ENCODE data around the gene SAMD14. TPM values are rescaled to one million over a fixed set of nuclear protein-coding genes. Genes with fewer than 3 reads are reported as not detected.

Gene SAMD14
- total RNA-seq, 6 donors from 2014 or later: 0.49 to 16.8 (median 5.6) TPM

DNA sequence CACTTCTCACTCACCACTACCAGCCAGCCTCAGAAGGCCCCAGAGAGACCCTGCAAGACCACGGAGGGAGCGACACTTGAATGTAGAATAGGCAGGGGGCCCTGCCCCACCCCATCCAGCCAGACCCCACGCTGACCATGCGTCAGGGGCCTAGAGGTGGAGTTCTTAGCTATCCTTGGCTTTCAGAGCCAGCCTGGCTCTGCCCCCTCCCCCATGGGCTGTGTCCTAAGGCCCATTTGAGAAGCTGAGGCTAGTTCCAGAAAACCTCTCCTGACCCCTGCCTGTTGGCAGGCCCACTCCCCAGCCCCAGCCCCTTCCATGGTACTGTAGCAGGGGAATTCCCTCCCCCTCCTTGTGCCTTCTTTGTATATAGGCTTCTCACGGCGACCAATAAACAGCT, 39.9 kb downstream of the SAMD14 start:
- 85 to 87% methylated on average over 5 to 6 of the region's 6 CpGs for WGBS, 2 donors
- ATAC-seq (ENCODE audit: low FRiP score in 2 of 2): no peak
- Histone ChIP-seq H3K27ac (no peak overlapping the region), H3K4me3 (no peak overlapping the region), H3K27me3 (no peaks in the 10 kb centered on the region), H3K36me3 (peaks cover 8 to 49% (median 37%) of the 10 kb centered on the region in 4 donors), H3K4me1 (peaks cover 0 to 4% (median 3%) of the 10 kb centered on the region in 4 donors), H3K9me3 (no peaks in the 10 kb centered on the region)
- no peak for DNase-seq
- TF ChIP-seq POLR2A (IDR thresholded peaks at IDR 0.05): no peak
- TF ChIP-seq, protein P1, sequence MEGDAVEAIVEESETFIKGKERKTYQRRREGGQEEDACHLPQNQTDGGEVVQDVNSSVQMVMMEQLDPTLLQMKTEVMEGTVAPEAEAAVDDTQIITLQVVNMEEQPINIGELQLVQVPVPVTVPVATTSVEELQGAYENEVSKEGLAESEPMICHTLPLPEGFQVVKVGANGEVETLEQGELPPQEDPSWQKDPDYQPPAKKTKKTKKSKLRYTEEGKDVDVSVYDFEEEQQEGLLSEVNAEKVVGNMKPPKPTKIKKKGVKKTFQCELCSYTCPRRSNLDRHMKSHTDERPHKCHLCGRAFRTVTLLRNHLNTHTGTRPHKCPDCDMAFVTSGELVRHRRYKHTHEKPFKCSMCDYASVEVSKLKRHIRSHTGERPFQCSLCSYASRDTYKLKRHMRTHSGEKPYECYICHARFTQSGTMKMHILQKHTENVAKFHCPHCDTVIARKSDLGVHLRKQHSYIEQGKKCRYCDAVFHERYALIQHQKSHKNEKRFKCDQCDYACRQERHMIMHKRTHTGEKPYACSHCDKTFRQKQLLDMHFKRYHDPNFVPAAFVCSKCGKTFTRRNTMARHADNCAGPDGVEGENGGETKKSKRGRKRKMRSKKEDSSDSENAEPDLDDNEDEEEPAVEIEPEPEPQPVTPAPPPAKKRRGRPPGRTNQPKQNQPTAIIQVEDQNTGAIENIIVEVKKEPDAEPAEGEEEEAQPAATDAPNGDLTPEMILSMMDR (IDR thresholded peaks at IDR 0.05): no peak
- TF ChIP-seq EP300 (IDR thresholded peaks at IDR 0.05): no peak
- TF ChIP-seq POLR2AphosphoS5 (IDR thresholded peaks at IDR 0.05): no peak

DNA sequence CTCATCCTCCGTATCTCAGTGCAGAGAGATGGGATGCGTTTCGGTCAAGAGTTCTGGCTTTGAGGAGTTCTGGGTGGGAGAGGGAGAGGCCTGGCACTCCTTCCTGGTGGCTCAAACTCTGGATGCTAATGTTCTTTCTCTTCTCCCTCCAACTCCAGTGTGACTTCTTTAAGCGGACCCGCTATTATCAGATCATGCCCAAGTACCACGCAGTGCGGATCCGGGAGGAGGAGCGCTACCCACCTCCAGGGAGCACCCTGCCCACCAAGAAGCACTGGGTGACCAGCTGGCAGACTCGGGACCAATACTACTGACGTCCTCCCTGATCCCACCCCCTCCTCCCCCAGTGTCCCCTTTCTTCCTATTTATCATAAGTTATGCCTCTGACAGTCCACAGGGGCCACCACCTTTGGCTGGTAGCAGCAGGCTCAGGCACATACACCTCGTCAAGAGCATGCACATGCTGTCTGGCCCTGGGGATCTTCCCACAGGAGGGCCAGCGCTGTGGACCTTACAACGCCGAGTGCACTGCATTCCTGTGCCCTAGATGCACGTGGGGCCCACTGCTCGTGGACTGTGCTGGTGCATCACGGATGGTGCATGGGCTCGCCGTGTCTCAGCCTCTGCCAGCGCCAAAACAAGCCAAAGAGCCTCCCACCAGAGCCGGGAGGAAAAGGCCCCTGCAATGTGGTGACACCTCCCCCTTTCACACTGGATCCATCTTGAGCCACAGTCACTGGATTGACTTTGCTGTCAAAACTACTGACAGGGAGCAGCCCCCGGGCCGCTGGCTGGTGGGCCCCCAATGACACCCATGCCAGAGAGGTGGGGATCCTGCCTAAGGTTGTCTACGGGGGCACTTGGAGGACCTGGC, 40.8 kb downstream of the SAMD14 start:
- H3K4me1 ChIP-seq: peaks cover 0 to 3% (median 1%) of the 10 kb centered on the region in 4 donors
- peaks cover 8 to 55% (median 41%) of the 10 kb centered on the region in 4 donors for H3K36me3 ChIP-seq
- no peaks in the 10 kb centered on the region for H3K9me3 ChIP-seq
- 88 to 90% methylated on average over 17 to 22 of the region's 25 CpGs for WGBS, 2 donors
- ATAC-seq (ENCODE audit: low FRiP score in 2 of 2) (no peak), DNase-seq (peak in 1 of 2 donors; percentile 62)
- no peak overlapping the region for H3K4me3 ChIP-seq
- no peak for TF ChIP-seq POLR2AphosphoS5 (IDR thresholded peaks at IDR 0.05)
- TF ChIP-seq POLR2A (IDR thresholded peaks at IDR 0.05): no peak
- TF ChIP-seq EP300 (IDR thresholded peaks at IDR 0.05): no peak
- TF ChIP-seq, protein P1 (IDR thresholded peaks at IDR 0.05): no peak
- H3K27me3 ChIP-seq: no peaks in the 10 kb centered on the region
- no peak overlapping the region for H3K27ac ChIP-seq

DNA sequence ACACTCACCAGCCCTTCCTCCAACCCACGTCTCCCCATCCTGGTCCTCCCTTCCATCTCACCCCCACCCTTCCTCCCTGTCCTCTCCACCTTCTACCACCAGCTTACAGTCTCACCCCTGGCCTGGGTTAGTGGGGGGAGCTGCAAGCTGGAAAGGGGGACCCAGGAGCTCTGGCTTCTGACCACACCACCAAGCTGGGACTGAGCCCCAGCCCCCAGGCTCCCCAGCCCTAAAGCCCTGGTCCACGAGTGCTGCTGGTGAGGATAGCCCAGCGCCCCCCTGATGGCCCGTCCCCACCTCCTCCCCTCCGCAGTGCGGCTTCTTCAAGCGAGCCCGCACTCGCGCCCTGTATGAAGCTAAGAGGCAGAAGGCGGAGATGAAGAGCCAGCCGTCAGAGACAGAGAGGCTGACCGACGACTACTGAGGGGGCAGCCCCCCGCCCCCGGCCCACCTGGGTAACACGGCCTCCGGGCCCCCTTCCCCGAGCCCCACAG, 42.0 kb downstream of the SAMD14 start:
- Histone ChIP-seq H3K36me3 (peaks cover 8 to 67% (median 44%) of the 10 kb centered on the region in 4 donors), H3K27ac (peak overlapping the region in 3 of 4 donors; percentile 21 to 53 (median 35)), H3K27me3 (no peaks in the 10 kb centered on the region), H3K4me1 (no peaks in the 10 kb centered on the region), H3K4me3 (no peak overlapping the region), H3K9me3 (no peaks in the 10 kb centered on the region)
- no peak for TF ChIP-seq EP300 (IDR thresholded peaks at IDR 0.05)
- TF ChIP-seq POLR2A (IDR thresholded peaks at IDR 0.05): no peak
- TF ChIP-seq, protein P1 (IDR thresholded peaks at IDR 0.05): no peak
- TF ChIP-seq POLR2AphosphoS5 (IDR thresholded peaks at IDR 0.05): no peak
- DNase-seq (peak in 1 of 2 donors; percentile 62), ATAC-seq (ENCODE audit: low FRiP score in 2 of 2) (peak in 1 of 2 donors; percentile 4)
- 88 to 93% methylated on average over 16 to 19 of the region's 19 CpGs for WGBS, 2 donors

DNA sequence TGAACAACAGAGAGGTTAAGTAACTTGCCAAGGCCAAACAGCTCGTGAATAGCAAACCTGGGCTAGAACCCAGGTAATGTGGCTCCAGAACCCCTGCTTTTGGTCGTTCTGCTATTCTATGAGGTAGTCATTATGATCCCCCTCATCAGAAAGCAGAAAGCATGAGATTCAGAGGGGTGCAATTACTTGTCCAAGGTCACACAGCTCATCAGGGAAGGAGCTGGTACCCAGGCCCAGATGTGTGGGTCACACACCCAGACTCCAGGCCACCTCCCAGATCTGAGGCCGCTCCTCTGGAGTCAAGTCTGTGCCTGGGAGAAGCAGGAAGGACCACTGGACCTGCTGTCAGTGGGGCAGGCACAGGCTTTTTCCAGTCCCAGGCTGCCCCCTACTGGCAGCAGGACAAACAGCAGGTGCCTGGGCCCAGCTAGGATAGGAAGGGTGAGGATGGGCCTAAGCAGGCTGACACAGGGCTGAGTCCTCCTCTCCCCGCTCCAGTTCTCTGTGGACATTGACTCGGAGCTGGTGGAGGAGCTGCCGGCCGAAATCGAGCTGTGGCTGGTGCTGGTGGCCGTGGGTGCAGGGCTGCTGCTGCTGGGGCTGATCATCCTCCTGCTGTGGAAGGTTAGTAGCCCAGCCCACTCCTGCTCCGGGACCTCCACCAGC, 42.6 kb downstream of the SAMD14 start:
- Histone ChIP-seq H3K9me3 (no peaks in the 10 kb centered on the region), H3K27ac (peak overlapping the region in 3 of 4 donors; percentile 21 to 53 (median 35)), H3K4me1 (no peaks in the 10 kb centered on the region), H3K4me3 (no peak overlapping the region), H3K36me3 (peaks cover 8 to 72% (median 48%) of the 10 kb centered on the region in 4 donors), H3K27me3 (no peaks in the 10 kb centered on the region)
- 55 to 78% methylated on average over 4 to 6 of the region's 10 CpGs for WGBS, 2 donors
- ATAC-seq (ENCODE audit: low FRiP score in 2 of 2): peak; percentile 90 to 91
- TF ChIP-seq, protein P1 (IDR thresholded peaks at IDR 0.05): peak; percentile 93 to 98 (median 95)
- TF ChIP-seq POLR2AphosphoS5 (IDR thresholded peaks at IDR 0.05): no peak
- DNase-seq: peak; percentile 58 to 77

All from upper lobe of left lung (tissue), 6 donors.